Prostate gland (tissue), 2 donors: ENCODE measurements around the gene CRYM.

Source experiments
- POLR2AphosphoS5 ChIP-seq: sonication (generic); formaldehyde crosslinking; IDR thresholded peaks from one replicate; pipeline ENCODE4 v1.6.1; 2017; ENCODE audit warnings: antibody characterized with exemption
- TF ChIP-seq, protein P1 (sequence below), 4 experiments: fragments of 200-600 bp in 2 of 4; fragments of 450-650 bp in 2 of 4; sonication (generic) in 2 of 4; IDR thresholded peaks; 1 replicate in 3 of 4; 2 replicates in 1 of 4; pipeline ENCODE4 v1.5.1; 2016 to 2019; ENCODE audit warnings: antibody characterized with exemption in 4 of 4, mild to moderate bottlenecking in 2 of 4, moderate library complexity in 2 of 4

DNA sequence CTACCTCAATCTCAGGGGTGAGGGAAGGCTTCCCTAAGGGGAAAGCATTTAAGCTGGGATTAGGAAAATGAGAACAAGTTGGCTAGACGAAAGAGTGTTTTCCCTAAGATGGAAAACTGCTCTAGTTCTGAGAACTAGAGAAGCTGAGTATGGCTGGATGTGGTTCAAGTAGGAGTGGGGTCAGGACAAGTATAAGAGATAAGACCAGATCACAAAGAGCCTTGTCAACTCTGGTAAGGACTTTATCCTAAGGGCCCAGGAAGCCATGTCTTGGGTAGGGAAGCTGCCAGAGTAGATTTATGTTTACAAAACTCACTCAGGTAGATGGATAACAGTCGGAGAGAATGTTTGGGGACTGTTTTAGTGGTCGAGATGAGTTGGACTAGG lies 42.9 kb downstream of the CRYM start:
- TF ChIP-seq, protein P1, sequence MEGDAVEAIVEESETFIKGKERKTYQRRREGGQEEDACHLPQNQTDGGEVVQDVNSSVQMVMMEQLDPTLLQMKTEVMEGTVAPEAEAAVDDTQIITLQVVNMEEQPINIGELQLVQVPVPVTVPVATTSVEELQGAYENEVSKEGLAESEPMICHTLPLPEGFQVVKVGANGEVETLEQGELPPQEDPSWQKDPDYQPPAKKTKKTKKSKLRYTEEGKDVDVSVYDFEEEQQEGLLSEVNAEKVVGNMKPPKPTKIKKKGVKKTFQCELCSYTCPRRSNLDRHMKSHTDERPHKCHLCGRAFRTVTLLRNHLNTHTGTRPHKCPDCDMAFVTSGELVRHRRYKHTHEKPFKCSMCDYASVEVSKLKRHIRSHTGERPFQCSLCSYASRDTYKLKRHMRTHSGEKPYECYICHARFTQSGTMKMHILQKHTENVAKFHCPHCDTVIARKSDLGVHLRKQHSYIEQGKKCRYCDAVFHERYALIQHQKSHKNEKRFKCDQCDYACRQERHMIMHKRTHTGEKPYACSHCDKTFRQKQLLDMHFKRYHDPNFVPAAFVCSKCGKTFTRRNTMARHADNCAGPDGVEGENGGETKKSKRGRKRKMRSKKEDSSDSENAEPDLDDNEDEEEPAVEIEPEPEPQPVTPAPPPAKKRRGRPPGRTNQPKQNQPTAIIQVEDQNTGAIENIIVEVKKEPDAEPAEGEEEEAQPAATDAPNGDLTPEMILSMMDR (IDR thresholded peaks at IDR 0.05) = no peak
- TF ChIP-seq POLR2AphosphoS5 = no peak
